CD4-positive, alpha-beta T cell treated with Interleukin-21 for 1 hour (primary cell): ENCODE measurements around the gene MAP3K13.
"Not testable (repeated sequence)": the region's sequence is repeated elsewhere in the genome, so short reads cannot be mapped to it uniquely, and the experiment has no call there.

ENCODE experiments used
- DNase-seq: peaks from one replicate; pipeline ENCODE4 v3.0.0-alpha.2; 2020

Gene MAP3K13

GRCh38 chr3:185460719-185461350 lies 97.9 kb downstream of the MAP3K13 start:
- no peak for DNase-seq

- no peak for DNase-seq
Measured at GRCh38 chr3:185465471-185465870, 102.5 kb downstream of the MAP3K13 start.

- not testable (repeated sequence) for DNase-seq
Measured at GRCh38 chr3:185466123-185466522, 103.2 kb downstream of the MAP3K13 start.

- DNase-seq = no peak
Measured at GRCh38 chr3:185469542-185469941, 106.6 kb downstream of the MAP3K13 start.

- no peak for DNase-seq
Measured at GRCh38 chr3:185470323-185470722, 107.4 kb downstream of the MAP3K13 start.

- no peak for DNase-seq
Measured at GRCh38 chr3:185473290-185473815, 110.4 kb downstream of the MAP3K13 start.

GRCh38 chr3:185474922-185475321 lies 112.0 kb downstream of the MAP3K13 start:
- not testable (repeated sequence) for DNase-seq

GRCh38 chr3:185477316-185477715 lies 114.4 kb downstream of the MAP3K13 start:
- no peak for DNase-seq

GRCh38 chr3:185479373-185479945 lies 116.5 kb downstream of the MAP3K13 start:
- DNase-seq = no peak

GRCh38 chr3:185484296-185484695 lies 121.4 kb downstream of the MAP3K13 start:
- DNase-seq = no peak

- no peak for DNase-seq
Measured at GRCh38 chr3:185486394-185486793, 123.5 kb downstream of the MAP3K13 start.

GRCh38 chr3:185488465-185488864 lies 125.5 kb downstream of the MAP3K13 start:
- no peak for DNase-seq

- no peak for DNase-seq
Measured at GRCh38 chr3:185489462-185489861, 126.5 kb downstream of the MAP3K13 start.

GRCh38 chr3:185490241-185490640 lies 127.3 kb downstream of the MAP3K13 start:
- DNase-seq = no peak

- peak; percentile 91 for DNase-seq
Measured at GRCh38 chr3:185498503-185499396, 135.8 kb downstream of the MAP3K13 start, which contains the start of gene TMEM41A. Gene TMEM41A, minus strand, starts transcription at chr3:185499035. Its CDS starts 74 bp downstream, at chr3:185498961.

GRCh38 chr3:185502987-185503386 lies 140.1 kb downstream of the MAP3K13 start:
- DNase-seq = no peak

GRCh38 chr3:185503521-185503920 lies 140.6 kb downstream of the MAP3K13 start:
- no peak for DNase-seq

GRCh38 chr3:185504636-185505035 lies 141.7 kb downstream of the MAP3K13 start:
- no peak for DNase-seq

- no peak for DNase-seq
Measured at GRCh38 chr3:185507883-185508282, 144.9 kb downstream of the MAP3K13 start.

GRCh38 chr3:185508335-185508991 lies 145.5 kb downstream of the MAP3K13 start:
- DNase-seq = no peak

- DNase-seq = no peak
Measured at GRCh38 chr3:185511711-185512110, 148.8 kb downstream of the MAP3K13 start.

GRCh38 chr3:185517387-185518130 lies 154.6 kb downstream of the MAP3K13 start:
- DNase-seq = no peak
